KMS-11 (cell line): ENCODE measurements around the gene ADSS1.

ENCODE experiments used
- H2AFZ ChIP-seq: fragments of 200-600 bp; sonication (generic); 2 replicates; pipeline ENCODE4 v1.6.1; 2016; ENCODE audit warnings: antibody characterized with exemption, mixed run types, low read depth
- H3K27ac ChIP-seq: fragments of 200-600 bp; sonication (generic); 2 replicates; pipeline ENCODE4 v1.6.1; 2016; ENCODE audit warnings: mild to moderate bottlenecking, mixed run types
- H3K27me3 ChIP-seq: fragments of 200-600 bp; sonication (generic); 2 replicates; pipeline ENCODE4 v1.6.1; 2017; ENCODE audit warnings: mild to moderate bottlenecking, low read depth, mixed run types, moderate library complexity; ENCODE audit not compliant: insufficient read depth
- H3K36me3 ChIP-seq: fragments of 200-600 bp; sonication (generic); 2 replicates; pipeline ENCODE4 v1.6.1; 2017; ENCODE audit warnings: mild to moderate bottlenecking, mixed run types; ENCODE audit not compliant: insufficient read depth
- H3K4me1 ChIP-seq: fragments of 200-600 bp; sonication (generic); 2 replicates; pipeline ENCODE4 v1.6.1; 2016; ENCODE audit warnings: mild to moderate bottlenecking, low read depth, mixed run types; ENCODE audit not compliant: poor library complexity, severe bottlenecking
- H3K4me2 ChIP-seq: fragments of 200-600 bp; sonication (generic); 2 replicates; pipeline ENCODE4 v1.7.0; 2016; ENCODE audit warnings: mild to moderate bottlenecking, mixed run types
- H3K4me3 ChIP-seq: fragments of 200-600 bp; sonication (generic); IDR thresholded peaks from 2 replicates; pipeline ENCODE4 v1.6.1; 2017; ENCODE audit warnings: low read depth, low read length, mixed read lengths; ENCODE audit not compliant: insufficient read depth
- H3K79me2 ChIP-seq: fragments of 200-600 bp; sonication (generic); 2 replicates; pipeline ENCODE4 v1.6.1; 2016; ENCODE audit warnings: low read depth, mixed run types; ENCODE audit not compliant: insufficient read depth
- H3K9ac ChIP-seq: fragments of 200-600 bp; sonication (generic); 2 replicates; pipeline ENCODE4 v1.6.1; 2016; ENCODE audit warnings: mild to moderate bottlenecking, mixed run types
- H4K20me1 ChIP-seq: fragments of 200-600 bp; sonication (generic); 2 replicates; pipeline ENCODE4 v1.6.1; 2016; ENCODE audit warnings: mild to moderate bottlenecking, mixed run types; ENCODE audit not compliant: insufficient read depth
- TF ChIP-seq, protein P1 (sequence below): fragments of 200-600 bp; sonication (generic); conservative IDR thresholded peaks from 2 replicates; pipeline ENCODE4 v1.6.1; 2017; ENCODE audit warnings: low read depth, mild to moderate bottlenecking, antibody characterized with exemption, low read length, moderate library complexity, mixed read lengths

ADSS1 gene

DNA sequence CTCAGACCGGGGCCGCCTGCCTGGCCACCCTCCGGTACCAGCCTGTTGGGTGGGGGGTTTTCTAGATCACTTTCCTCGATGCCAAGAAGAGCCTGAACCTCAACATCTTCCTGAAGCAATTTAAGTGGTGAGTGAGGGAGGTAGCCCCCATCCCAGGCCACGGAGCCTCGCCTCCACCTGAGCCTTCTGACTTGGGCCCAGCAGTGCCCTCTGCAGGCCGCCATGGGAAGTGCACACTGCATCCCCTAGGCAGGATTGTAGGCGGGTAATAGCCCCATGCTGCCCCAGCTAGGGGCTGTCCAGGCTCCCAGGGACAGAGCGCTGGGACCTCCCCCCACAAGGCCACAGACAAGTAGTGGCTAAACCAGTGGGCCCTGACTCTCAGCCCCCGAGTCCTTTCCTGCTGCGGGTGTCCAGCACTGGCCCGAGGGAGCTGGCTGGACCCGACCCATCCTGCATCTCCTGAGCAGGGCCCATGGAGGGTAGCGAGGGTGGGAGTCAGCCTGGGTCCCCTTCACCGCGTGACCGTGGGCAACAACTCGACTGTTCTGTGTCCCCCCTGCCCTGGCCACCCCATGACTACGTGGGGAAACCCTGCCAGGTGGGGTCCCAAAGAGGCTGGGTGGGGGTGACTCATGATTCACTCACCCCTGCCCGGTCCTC, 15.3 kb upstream of the ADSS1 start:
- Histone ChIP-seq H3K27ac (no peak overlapping the region), H4K20me1 (no peaks in the 10 kb centered on the region), H3K4me2 (no peak overlapping the region), H3K4me1 (no peaks in the 10 kb centered on the region), H2AFZ (no peak overlapping the region), H3K4me3 (no peak overlapping the region), H3K9ac (no peak overlapping the region), H3K36me3 (no peaks in the 10 kb centered on the region), H3K27me3 (no peaks in the 10 kb centered on the region), H3K79me2 (no peaks in the 10 kb centered on the region)
- TF ChIP-seq, protein P1, sequence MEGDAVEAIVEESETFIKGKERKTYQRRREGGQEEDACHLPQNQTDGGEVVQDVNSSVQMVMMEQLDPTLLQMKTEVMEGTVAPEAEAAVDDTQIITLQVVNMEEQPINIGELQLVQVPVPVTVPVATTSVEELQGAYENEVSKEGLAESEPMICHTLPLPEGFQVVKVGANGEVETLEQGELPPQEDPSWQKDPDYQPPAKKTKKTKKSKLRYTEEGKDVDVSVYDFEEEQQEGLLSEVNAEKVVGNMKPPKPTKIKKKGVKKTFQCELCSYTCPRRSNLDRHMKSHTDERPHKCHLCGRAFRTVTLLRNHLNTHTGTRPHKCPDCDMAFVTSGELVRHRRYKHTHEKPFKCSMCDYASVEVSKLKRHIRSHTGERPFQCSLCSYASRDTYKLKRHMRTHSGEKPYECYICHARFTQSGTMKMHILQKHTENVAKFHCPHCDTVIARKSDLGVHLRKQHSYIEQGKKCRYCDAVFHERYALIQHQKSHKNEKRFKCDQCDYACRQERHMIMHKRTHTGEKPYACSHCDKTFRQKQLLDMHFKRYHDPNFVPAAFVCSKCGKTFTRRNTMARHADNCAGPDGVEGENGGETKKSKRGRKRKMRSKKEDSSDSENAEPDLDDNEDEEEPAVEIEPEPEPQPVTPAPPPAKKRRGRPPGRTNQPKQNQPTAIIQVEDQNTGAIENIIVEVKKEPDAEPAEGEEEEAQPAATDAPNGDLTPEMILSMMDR, result peak; percentile 71

DNA sequence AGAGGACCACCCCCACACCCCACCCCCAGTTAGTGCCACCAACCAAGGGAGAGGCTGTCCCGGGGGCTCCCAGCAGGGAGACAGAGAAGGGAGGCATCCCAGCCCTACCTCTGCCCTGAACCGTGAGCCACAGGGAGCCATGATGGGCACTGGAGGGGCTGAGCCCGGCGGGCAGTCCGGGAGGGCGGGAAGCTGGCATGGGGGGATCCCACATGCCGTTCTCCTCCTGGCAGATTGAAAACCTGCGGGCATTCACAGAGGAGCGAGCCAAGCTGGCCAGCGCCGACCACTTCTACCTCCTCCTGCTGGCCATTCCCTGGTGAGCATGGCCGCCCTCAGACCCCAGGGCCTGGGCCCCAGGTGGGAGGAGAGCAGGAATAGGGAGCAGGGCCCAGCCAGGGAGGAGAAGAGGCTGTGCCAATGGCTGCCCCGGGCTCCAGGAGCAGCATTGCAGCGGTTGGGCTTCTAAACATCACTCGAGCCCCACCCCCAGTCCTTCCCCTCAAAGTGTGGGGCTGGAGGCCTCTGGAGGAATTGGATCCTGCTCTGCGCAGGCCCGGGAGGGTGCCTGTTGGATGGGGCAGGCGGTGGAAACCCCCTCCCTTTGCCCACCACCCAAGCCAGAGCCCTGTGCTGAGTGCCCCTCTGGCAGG, 14.5 kb upstream of the ADSS1 start:
- Histone ChIP-seq H3K27ac (no peak overlapping the region), H3K79me2 (no peaks in the 10 kb centered on the region)

DNA sequence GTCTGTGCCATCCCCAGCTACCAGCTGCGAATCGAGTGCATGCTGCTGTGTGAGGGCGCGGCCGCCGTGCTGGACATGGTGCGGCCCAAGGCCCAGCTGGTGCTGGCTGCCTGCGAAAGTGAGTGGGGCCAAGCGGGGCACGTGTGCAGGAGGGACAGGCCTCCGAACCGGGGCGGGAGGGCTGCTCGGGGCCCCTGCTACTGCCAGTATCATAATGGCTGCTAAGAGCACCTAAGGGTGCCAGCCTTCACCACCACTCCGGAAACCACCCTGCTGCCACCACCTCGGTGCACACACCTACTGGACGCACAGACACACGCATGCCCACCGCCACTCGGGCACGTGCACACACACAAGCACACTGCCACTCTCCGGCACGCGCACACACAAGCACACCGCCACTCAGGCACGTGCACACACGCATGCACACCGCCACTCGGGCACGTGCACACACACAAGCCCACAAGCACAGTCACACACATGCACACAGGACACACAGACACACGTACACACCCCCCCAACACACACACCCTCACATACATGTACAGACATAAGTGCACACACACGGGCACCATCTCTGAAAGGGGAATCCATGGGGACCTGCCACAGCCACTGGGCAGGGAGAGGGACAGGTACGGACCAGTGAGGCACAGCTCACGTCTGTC, 13.8 kb upstream of the ADSS1 start:
- TF ChIP-seq, protein P1, result no peak
- Histone ChIP-seq H3K4me3 (no peak overlapping the region), H2AFZ (no peak overlapping the region), H3K79me2 (no peaks in the 10 kb centered on the region), H3K36me3 (no peaks in the 10 kb centered on the region), H3K27me3 (no peaks in the 10 kb centered on the region), H4K20me1 (no peaks in the 10 kb centered on the region), H3K9ac (no peak overlapping the region), H3K4me1 (no peaks in the 10 kb centered on the region), H3K27ac (no peak overlapping the region), H3K4me2 (no peak overlapping the region)

More for the DNA sequence above, 14.5 kb upstream of the ADSS1 start:
- Histone ChIP-seq H3K27me3 (no peaks in the 10 kb centered on the region), H3K9ac (no peak overlapping the region), H2AFZ (no peak overlapping the region), H3K36me3 (no peaks in the 10 kb centered on the region), H3K4me1 (no peaks in the 10 kb centered on the region), H3K4me2 (no peak overlapping the region), H4K20me1 (no peaks in the 10 kb centered on the region), H3K4me3 (no peak overlapping the region)
- TF ChIP-seq, protein P1, result no peak

DNA sequence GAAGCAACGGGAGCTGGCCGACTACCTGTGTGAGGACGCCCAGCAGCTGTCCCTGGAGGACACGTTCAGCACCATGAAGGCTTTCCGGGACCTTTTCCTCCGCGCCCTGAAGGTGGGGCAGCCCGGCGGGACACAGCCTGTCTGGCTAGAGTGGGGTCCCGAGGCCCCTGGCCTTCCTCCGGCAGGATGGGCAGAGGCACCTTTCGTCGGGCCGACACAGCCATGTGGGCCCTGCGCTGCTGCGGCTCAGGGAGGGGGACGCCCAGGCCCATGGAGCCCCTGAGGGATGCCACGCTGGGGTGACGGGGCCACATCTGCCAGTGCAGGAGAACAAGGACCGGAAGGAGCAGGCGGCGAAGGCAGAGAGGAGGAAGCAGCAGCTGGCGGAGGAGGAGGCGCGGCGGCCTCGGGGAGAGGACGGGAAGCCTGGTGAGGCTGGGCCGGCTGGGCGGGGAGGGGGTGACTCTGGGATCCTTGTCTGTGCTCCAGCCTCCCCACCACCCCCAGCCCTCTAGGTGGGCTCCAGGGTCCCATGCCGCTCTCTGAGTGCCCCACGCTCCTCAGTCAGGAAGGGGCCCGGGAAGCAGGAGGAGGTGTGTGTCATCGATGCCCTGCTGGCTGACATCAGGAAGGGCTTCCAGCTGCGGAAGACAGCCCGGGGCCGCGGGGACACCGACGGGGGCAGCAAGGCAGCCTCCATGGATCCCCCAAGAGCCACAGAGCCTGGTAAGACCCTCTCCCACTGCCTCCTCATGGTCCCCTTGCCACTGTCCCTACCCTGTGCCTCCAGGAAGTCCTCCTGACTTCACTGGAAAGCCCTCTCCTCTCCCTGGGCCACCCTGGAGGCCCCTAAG, 10.9 kb upstream of the ADSS1 start:
- no peaks in the 10 kb centered on the region for H3K4me1 ChIP-seq
- H3K27me3 ChIP-seq, result no peaks in the 10 kb centered on the region
- no peak overlapping the region for H3K9ac ChIP-seq
- no peaks in the 10 kb centered on the region for H3K79me2 ChIP-seq
- H3K4me3 ChIP-seq, result no peak overlapping the region
- H3K4me2 ChIP-seq, result no peak overlapping the region
- no peak overlapping the region for H3K27ac ChIP-seq
- H3K36me3 ChIP-seq, result no peaks in the 10 kb centered on the region
- no peak overlapping the region for H2AFZ ChIP-seq
- TF ChIP-seq, protein P1, result no peak
- no peaks in the 10 kb centered on the region for H4K20me1 ChIP-seq
